HEK293 (cell line): Measurements from ENCODE around the gene DSG3.

Experiments used
- CTCF ChIA-PET: fragments of 350-600 bp; formaldehyde crosslinking; extraction: SDS; loops from one replicate; lab custom pipeline; 2021; ENCODE audit warnings: antibody characterized with exemption; lab: Yijun Ruan, JAX
- POLR2A ChIA-PET: fragments of 300-600 bp; formaldehyde crosslinking; extraction: SDS; loops from one replicate; lab custom pipeline; 2020; ENCODE audit warnings: antibody characterized with exemption, inconsistent platforms; lab: Yijun Ruan, JAX
- H3K27ac ChIP-seq: fragments of 200-500 bp; sonication (Bioruptor generic); 2 replicates; pipeline ENCODE4 v1.5.1; 2014; ENCODE audit warnings: low read depth, low read length, control low read depth, inconsistent platforms; ENCODE audit errors: extremely low read depth
- H3K36me3 ChIP-seq, 2 experiments: fragments of 200-500 bp in 1 of 2; sonication (Bioruptor generic) in 1 of 2; 1 replicate in 1 of 2; 2 replicates in 1 of 2; pipeline ENCODE4 v1.5.1; 2014 to 2017; ENCODE audit warnings: inconsistent platforms in 2 of 2, low read length in 2 of 2; ENCODE audit not compliant: control insufficient read depth in 2 of 2, insufficient read depth in 1 of 2
- H3K4me1 ChIP-seq: fragments of 200-500 bp; sonication (Bioruptor generic); 2 replicates; pipeline ENCODE4 v1.5.1; 2014; ENCODE audit warnings: mild to moderate bottlenecking, low read length, inconsistent platforms; ENCODE audit not compliant: control insufficient read depth, insufficient read depth
- H3K4me3 ChIP-seq: 2 replicates; pipeline ENCODE4 v1.5.1; 2011; ENCODE audit warnings: low read depth, mild to moderate bottlenecking, control low read depth, low read length, moderate library complexity
- H3K9me3 ChIP-seq: fragments of 200-500 bp; sonication (Bioruptor generic); 2 replicates; pipeline ENCODE4 v1.5.1; 2014; ENCODE audit warnings: low read depth, low read length, inconsistent platforms; ENCODE audit not compliant: control insufficient read depth, insufficient read depth
- GLIS2 ChIP-seq: fragments of 450-650 bp; formaldehyde crosslinking; IDR thresholded peaks from 2 replicates; pipeline ENCODE4 v1.5.1; 2016; ENCODE audit warnings: missing biosample characterization, missing genetic modification characterization
- MEIS1 ChIP-seq: sonication (generic); formaldehyde crosslinking; IDR thresholded peaks from 2 replicates; pipeline ENCODE4 v1.8.1; 2022; ENCODE audit warnings: missing genetic modification reagents, mild to moderate bottlenecking, borderline replicate concordance
- SP7 ChIP-seq: fragments of 450-650 bp; formaldehyde crosslinking; IDR thresholded peaks from 2 replicates; pipeline ENCODE4 v1.5.1; 2016; ENCODE audit warnings: missing biosample characterization, missing genetic modification characterization
- TCF7L2 ChIP-seq: IDR thresholded peaks from 2 replicates; pipeline ENCODE4 v1.6.1; 2011; ENCODE audit warnings: low read depth, mild to moderate bottlenecking, inconsistent platforms, low read length, moderate library complexity, borderline replicate concordance
- ZBTB17 ChIP-seq: fragments of 450-650 bp; formaldehyde crosslinking; IDR thresholded peaks from 2 replicates; pipeline ENCODE4 v1.5.1; 2016; ENCODE audit warnings: missing biosample characterization, missing genetic modification characterization
- ZNF114 ChIP-seq: fragments of 450-650 bp; formaldehyde crosslinking; IDR thresholded peaks from 2 replicates; pipeline ENCODE4 v1.5.0; 2017; ENCODE audit warnings: missing biosample characterization, missing genetic modification characterization
- ZNF184 ChIP-seq: fragments of 450-650 bp; IDR thresholded peaks from 2 replicates; pipeline ENCODE4 v1.5.1; 2018; ENCODE audit warnings: missing biosample characterization, mild to moderate bottlenecking, missing genetic modification characterization
- ZNF394 ChIP-seq: fragments of 450-650 bp; formaldehyde crosslinking; IDR thresholded peaks from 2 replicates; pipeline ENCODE4 v1.5.1; 2016; ENCODE audit warnings: missing biosample characterization, missing genetic modification characterization, mild to moderate bottlenecking, moderate library complexity, borderline replicate concordance
- ZNF404 ChIP-seq: fragments of 450-650 bp; formaldehyde crosslinking; IDR thresholded peaks from 2 replicates; pipeline ENCODE4 v1.5.1; 2017; ENCODE audit warnings: missing biosample characterization, missing genetic modification characterization
- ZNF529 ChIP-seq: fragments of 450-650 bp; formaldehyde crosslinking; IDR thresholded peaks from 2 replicates; pipeline ENCODE4 v1.5.1; 2017; ENCODE audit warnings: missing genetic modification characterization, missing biosample characterization; ENCODE audit not compliant: insufficient replicate concordance
- ZNF561 ChIP-seq: fragments of 450-650 bp; IDR thresholded peaks from 2 replicates; pipeline ENCODE4 v1.5.1; 2018; ENCODE audit warnings: missing biosample characterization, missing genetic modification characterization, borderline replicate concordance
- ZNF596 ChIP-seq: fragments of 450-650 bp; IDR thresholded peaks from 2 replicates; pipeline ENCODE4 v1.5.0; 2018; ENCODE audit warnings: missing biosample characterization, mild to moderate bottlenecking, missing genetic modification characterization, moderate library complexity
- ZNF654 ChIP-seq: fragments of 450-650 bp; formaldehyde crosslinking; IDR thresholded peaks from 2 replicates; pipeline ENCODE4 v1.5.1; 2016; ENCODE audit warnings: low read depth, missing biosample characterization, missing genetic modification characterization
- ZNF76 ChIP-seq: fragments of 450-650 bp; formaldehyde crosslinking; IDR thresholded peaks from 2 replicates; pipeline ENCODE4; 2016; ENCODE audit warnings: low read depth, missing biosample characterization, missing genetic modification characterization, borderline replicate concordance
- ZNF830 ChIP-seq: fragments of 450-650 bp; IDR thresholded peaks from 2 replicates; pipeline ENCODE4 v1.5.0; 2018; ENCODE audit warnings: missing biosample characterization, missing genetic modification characterization, low read depth, mild to moderate bottlenecking, moderate library complexity
- TF ChIP-seq, protein P1 (sequence below): fragments of 450-650 bp; formaldehyde crosslinking; IDR thresholded peaks from 2 replicates; pipeline ENCODE4 v1.5.1; 2017; ENCODE audit warnings: missing biosample characterization, missing genetic modification characterization
- TF ChIP-seq, protein P2 (sequence below): fragments of 450-650 bp; formaldehyde crosslinking; IDR thresholded peaks from 2 replicates; pipeline ENCODE4 v1.5.1; 2016; ENCODE audit warnings: missing biosample characterization, missing genetic modification characterization, low read depth
- TF ChIP-seq, protein P3 (sequence below): fragments of 450-650 bp; formaldehyde crosslinking; IDR thresholded peaks from 2 replicates; pipeline ENCODE4 v1.5.1; 2017; ENCODE audit warnings: missing biosample characterization, missing genetic modification characterization
- TF ChIP-seq, protein P4 (sequence below): fragments of 450-650 bp; formaldehyde crosslinking; IDR thresholded peaks from 2 replicates; pipeline ENCODE4 v1.5.1; 2017; ENCODE audit warnings: missing biosample characterization, mild to moderate bottlenecking, missing genetic modification characterization, moderate library complexity
- TF ChIP-seq, protein P5 (sequence below): fragments of 450-650 bp; formaldehyde crosslinking; IDR thresholded peaks from 2 replicates; pipeline ENCODE4 v1.5.1; 2016; ENCODE audit warnings: missing biosample characterization, missing genetic modification characterization

DSG3 gene

DNA sequence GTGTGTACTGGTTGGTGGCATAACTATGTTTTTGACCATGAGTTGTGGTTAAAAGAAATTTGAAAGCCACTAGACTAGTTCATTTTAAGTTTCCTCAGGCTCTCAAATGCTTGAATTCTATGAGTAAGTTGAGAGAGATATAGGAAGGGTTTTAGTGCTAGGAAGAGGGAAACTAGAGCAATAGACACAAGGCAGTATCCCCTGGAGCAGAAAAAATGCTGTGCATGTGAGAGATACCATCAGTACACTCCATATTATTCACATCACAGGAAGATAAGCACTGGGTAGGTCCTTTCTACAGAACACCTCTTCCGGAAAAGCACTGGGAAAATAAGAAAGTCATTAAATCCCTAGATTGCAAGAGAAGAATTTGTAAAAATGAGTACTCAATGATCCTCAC lies 19.3 kb upstream of the DSG3 start (continued):
- TF ChIP-seq, protein P1, sequence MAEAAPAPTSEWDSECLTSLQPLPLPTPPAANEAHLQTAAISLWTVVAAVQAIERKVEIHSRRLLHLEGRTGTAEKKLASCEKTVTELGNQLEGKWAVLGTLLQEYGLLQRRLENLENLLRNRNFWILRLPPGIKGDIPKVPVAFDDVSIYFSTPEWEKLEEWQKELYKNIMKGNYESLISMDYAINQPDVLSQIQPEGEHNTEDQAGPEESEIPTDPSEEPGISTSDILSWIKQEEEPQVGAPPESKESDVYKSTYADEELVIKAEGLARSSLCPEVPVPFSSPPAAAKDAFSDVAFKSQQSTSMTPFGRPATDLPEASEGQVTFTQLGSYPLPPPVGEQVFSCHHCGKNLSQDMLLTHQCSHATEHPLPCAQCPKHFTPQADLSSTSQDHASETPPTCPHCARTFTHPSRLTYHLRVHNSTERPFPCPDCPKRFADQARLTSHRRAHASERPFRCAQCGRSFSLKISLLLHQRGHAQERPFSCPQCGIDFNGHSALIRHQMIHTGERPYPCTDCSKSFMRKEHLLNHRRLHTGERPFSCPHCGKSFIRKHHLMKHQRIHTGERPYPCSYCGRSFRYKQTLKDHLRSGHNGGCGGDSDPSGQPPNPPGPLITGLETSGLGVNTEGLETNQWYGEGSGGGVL (tag by site-specific recombination): no peak
- TF ChIP-seq, protein P2, sequence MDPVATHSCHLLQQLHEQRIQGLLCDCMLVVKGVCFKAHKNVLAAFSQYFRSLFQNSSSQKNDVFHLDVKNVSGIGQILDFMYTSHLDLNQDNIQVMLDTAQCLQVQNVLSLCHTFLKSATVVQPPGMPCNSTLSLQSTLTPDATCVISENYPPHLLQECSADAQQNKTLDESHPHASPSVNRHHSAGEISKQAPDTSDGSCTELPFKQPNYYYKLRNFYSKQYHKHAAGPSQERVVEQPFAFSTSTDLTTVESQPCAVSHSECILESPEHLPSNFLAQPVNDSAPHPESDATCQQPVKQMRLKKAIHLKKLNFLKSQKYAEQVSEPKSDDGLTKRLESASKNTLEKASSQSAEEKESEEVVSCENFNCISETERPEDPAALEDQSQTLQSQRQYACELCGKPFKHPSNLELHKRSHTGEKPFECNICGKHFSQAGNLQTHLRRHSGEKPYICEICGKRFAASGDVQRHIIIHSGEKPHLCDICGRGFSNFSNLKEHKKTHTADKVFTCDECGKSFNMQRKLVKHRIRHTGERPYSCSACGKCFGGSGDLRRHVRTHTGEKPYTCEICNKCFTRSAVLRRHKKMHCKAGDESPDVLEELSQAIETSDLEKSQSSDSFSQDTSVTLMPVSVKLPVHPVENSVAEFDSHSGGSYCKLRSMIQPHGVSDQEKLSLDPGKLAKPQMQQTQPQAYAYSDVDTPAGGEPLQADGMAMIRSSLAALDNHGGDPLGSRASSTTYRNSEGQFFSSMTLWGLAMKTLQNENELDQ: no peak
- TF ChIP-seq TCF7L2 (no peak), ZNF654 (tag by site-specific recombination) (no peak), ZNF404 (tag by site-specific recombination) (no peak)

DNA sequence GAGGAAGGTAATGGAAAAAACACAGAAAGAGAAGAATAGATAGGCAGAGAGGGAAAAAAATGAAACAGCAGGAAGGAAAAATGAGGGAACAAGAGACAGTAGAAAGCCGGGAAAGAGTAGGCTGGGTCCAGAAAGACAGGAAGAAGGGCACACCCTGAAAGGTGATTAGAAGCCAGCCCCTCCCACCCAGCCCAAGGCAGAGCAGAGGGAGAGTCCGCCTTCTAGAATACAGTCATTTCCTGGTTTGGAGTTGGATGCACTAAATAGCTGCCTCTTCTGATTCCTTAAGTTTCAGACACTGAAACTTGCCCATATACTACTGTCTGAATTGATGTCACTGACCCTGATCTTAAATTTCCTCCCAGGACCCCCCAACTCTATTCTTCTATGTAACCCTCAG lies 17.9 kb upstream of the DSG3 start:
- no peaks in the 10 kb centered on the region for H3K36me3 ChIP-seq
- no peaks in the 10 kb centered on the region for H3K9me3 ChIP-seq
- no peaks in the 10 kb centered on the region for H3K4me1 ChIP-seq
- CTCF ChIA-PET: interaction anchor here (0.9 to 1.8 kb wide), 3 partner anchors 10 to 293 kb away, joined by 3 to 5 read pairs (median 5); no protein-coding TSS in a partner anchor
- POLR2A ChIA-PET: no interaction called here
- no peak overlapping the region for H3K27ac ChIP-seq
- no peak overlapping the region for H3K4me3 ChIP-seq
- TF ChIP-seq ZNF529 (tag by site-specific recombination): no peak
- TF ChIP-seq MEIS1 (CRISPR knock-in tag): no peak
- no peak for TF ChIP-seq ZNF830 (tag by site-specific recombination)
- no peak for TF ChIP-seq ZNF394
- TF ChIP-seq, protein P3, sequence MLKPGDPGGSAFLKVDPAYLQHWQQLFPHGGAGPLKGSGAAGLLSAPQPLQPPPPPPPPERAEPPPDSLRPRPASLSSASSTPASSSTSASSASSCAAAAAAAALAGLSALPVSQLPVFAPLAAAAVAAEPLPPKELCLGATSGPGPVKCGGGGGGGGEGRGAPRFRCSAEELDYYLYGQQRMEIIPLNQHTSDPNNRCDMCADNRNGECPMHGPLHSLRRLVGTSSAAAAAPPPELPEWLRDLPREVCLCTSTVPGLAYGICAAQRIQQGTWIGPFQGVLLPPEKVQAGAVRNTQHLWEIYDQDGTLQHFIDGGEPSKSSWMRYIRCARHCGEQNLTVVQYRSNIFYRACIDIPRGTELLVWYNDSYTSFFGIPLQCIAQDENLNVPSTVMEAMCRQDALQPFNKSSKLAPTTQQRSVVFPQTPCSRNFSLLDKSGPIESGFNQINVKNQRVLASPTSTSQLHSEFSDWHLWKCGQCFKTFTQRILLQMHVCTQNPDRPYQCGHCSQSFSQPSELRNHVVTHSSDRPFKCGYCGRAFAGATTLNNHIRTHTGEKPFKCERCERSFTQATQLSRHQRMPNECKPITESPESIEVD (tag by site-specific recombination): no peak
- TF ChIP-seq ZNF596 (tag by site-specific recombination): no peak
- TF ChIP-seq, protein P4, sequence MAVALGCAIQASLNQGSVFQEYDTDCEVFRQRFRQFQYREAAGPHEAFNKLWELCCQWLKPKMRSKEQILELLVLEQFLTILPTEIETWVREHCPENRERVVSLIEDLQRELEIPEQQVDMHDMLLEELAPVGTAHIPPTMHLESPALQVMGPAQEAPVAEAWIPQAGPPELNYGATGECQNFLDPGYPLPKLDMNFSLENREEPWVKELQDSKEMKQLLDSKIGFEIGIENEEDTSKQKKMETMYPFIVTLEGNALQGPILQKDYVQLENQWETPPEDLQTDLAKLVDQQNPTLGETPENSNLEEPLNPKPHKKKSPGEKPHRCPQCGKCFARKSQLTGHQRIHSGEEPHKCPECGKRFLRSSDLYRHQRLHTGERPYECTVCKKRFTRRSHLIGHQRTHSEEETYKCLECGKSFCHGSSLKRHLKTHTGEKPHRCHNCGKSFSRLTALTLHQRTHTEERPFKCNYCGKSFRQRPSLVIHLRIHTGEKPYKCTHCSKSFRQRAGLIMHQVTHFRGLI (tag by site-specific recombination): no peak
- TF ChIP-seq ZNF561: no peak
- TF ChIP-seq, protein P5, sequence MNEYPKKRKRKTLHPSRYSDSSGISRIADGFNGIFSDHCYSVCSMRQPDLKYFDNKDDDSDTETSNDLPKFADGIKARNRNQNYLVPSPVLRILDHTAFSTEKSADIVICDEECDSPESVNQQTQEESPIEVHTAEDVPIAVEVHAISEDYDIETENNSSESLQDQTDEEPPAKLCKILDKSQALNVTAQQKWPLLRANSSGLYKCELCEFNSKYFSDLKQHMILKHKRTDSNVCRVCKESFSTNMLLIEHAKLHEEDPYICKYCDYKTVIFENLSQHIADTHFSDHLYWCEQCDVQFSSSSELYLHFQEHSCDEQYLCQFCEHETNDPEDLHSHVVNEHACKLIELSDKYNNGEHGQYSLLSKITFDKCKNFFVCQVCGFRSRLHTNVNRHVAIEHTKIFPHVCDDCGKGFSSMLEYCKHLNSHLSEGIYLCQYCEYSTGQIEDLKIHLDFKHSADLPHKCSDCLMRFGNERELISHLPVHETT (tag by site-specific recombination): no peak
- no peak for TF ChIP-seq ZNF184 (tag by site-specific recombination)
- no peak for TF ChIP-seq ZNF76 (tag by site-specific recombination)
- TF ChIP-seq ZBTB17 (tag by site-specific recombination): no peak
- TF ChIP-seq SP7 (tag by site-specific recombination): no peak
- no peak for TF ChIP-seq TCF7L2
- no peak for TF ChIP-seq ZNF114
- no peak for TF ChIP-seq GLIS2 (tag by site-specific recombination)
- TF ChIP-seq, all 188 proteins: peak for 0
